Measurements from ENCODE around the gene KLHL36. TPM values are rescaled to one million over a fixed set of nuclear protein-coding genes. Genes with fewer than 3 reads are reported as not detected.

The KLHL36 gene
- total and polyA plus RNA-seq, 9 of the 15 experiments (the other 6 are each of a cell fraction or from before 2014, with no cell fraction given): 2.1 to 51.2 (median 18.5) TPM

DNA sequence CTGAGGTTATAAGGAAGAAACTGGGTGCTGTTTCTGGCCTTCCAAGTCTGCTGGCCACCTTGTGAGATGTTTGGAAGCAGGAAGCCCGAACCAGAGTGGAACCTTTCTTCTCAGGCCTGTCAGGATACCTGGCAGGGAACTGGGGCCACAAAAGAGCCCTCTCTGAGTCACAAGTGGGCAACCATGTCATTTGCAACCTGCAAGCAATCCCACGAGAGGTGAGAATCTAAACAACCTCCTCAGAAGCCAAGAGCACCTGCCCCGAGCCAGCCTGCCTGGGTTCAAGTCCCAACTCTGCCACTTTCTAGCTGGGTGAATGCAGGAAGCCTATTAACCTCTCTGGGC lies 33.7 kb upstream of the KLHL36 start:
- no peak overlapping the region for H2AFZ ChIP-seq (ENCODE audit: low read depth, low read length)
- 78% methylated on average over 3 of the region's 3 CpGs for WGBS (ENCODE audit: insufficient coverage, low coverage, missing lambda C conversion rate)
- no peak overlapping the region; the same call in 2 of the 3 replicates for H3K27ac ChIP-seq (ENCODE audit: extremely low read depth, low read depth, low read length)
- ChIA-PET CTCF (ENCODE audit: low intra/inter-chr PET ratio) (no interaction called here), POLR2A (interaction anchor here (0.6 kb wide), 1 partner anchor 356 kb away, joined by 3 read pairs; no protein-coding TSS in a partner anchor)
- H3K79me2 ChIP-seq (ENCODE audit: control insufficient read depth, insufficient read depth, low read length): peaks cover 62% of the 10 kb centered on the region
- in situ Hi-C loops (cut with MboI) (no loop called here), intact Hi-C loops (cut with micrococcal nuclease) (no loop called here)
- peaks cover 19 to 31% of the 10 kb centered on the region in 2 experiments; a peak in 4 of 5 replicates for H3K4me1 ChIP-seq (replicated peaks in 1 of 2; ENCODE audit: control insufficient read depth in 2 of 2, insufficient read depth in 2 of 2, low read length in 2 of 2)
- no peak for DNase-seq (ENCODE audit: extremely low read depth in 1 of 4, low spot score in 3 of 4)
- H3K4me3 ChIP-seq: no peak overlapping the region
- H3K9me3 ChIP-seq (replicated peaks; ENCODE audit: control insufficient read depth, insufficient read depth, low read depth, low read length): no peaks in the 10 kb centered on the region; the same call in 1 of the 2 replicates
- peak overlapping the region in 1 of 2 experiments; percentile 19; a peak in 1 of 4 replicates for H3K9ac ChIP-seq (ENCODE audit: insufficient read depth in 1 of 2, low read depth in 2 of 2, low read length in 2 of 2)
- H3K9me1 ChIP-seq (ENCODE audit: control insufficient read depth, insufficient read depth, low read length): no peaks in the 10 kb centered on the region
- no peaks in the 10 kb centered on the region; the same call in none of the 2 replicates for H4K20me1 ChIP-seq (replicated peaks; ENCODE audit: control insufficient read depth, insufficient read depth, low read length)
- H3K36me3 ChIP-seq (ENCODE audit: control insufficient read depth, insufficient read depth, low read length): peaks cover 42% of the 10 kb centered on the region
- no peak for FAIRE-seq
- no peak overlapping the region for H3K4me2 ChIP-seq (ENCODE audit: insufficient read depth, low read length)
- H3K27me3 ChIP-seq (ENCODE audit: control insufficient read depth in 2 of 2, insufficient read depth in 2 of 2, low read length in 2 of 2): no peaks in the 10 kb centered on the region
- TF ChIP-seq KDM5B (IDR thresholded peaks at IDR 0.05; ENCODE audit: insufficient replicate concordance, low read depth, low read length) (no peak), SIN3B (IDR thresholded peaks at IDR 0.05; ENCODE audit: low read depth) (no peak), PRPF4 (IDR thresholded peaks at IDR 0.05; ENCODE audit: insufficient read depth, low read depth, low read length, poor library complexity, severe bottlenecking) (no peak), BRCA1 (IDR thresholded peaks at IDR 0.05) (no peak), BRCA1 (CRISPR knock-in tag; IDR thresholded peaks at IDR 0.05) (no peak), ZFP36 (IDR thresholded peaks at IDR 0.05; ENCODE audit: low read depth, low read length, partially characterized antibody) (peak; percentile 15), ZNF695 (CRISPR knock-in tag; IDR thresholded peaks at IDR 0.05) (no peak)
- TF ChIP-seq, protein P1, sequence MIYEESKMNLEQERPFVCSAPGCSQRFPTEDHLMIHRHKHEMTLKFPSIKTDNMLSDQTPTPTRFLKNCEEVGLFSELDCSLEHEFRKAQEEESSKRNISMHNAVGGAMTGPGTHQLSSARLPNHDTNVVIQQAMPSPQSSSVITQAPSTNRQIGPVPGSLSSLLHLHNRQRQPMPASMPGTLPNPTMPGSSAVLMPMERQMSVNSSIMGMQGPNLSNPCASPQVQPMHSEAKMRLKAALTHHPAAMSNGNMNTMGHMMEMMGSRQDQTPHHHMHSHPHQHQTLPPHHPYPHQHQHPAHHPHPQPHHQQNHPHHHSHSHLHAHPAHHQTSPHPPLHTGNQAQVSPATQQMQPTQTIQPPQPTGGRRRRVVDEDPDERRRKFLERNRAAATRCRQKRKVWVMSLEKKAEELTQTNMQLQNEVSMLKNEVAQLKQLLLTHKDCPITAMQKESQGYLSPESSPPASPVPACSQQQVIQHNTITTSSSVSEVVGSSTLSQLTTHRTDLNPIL (CRISPR knock-in tag; IDR thresholded peaks at IDR 0.05): no peak
- BruUV-seq (replicated peaks): no TSS peak
- no peak for ATAC-seq
